ENCODE results near the gene TMEM37.
A peak's percentile ranks its signal among the peaks of the same experiment; 100 is the strongest.

TMEM37 gene

GRCh38 chr2:119419065-119419464 lies 12.6 kb upstream of the TMEM37 start:
- no peak for DNase-seq

- DNase-seq = no peak
These were observed 11.7 kb upstream of the TMEM37 start for GRCh38 chr2:119419803-119420508.

- DNase-seq = no peak
These were observed 10.3 kb upstream of the TMEM37 start for GRCh38 chr2:119421304-119421703.

GRCh38 chr2:119421741-119422140 lies 9.9 kb upstream of the TMEM37 start:
- DNase-seq = no peak

- DNase-seq = peak; percentile 84
These were observed 9.1 kb upstream of the TMEM37 start for GRCh38 chr2:119422360-119423107.

- no peak for DNase-seq
These were observed 8.6 kb upstream of the TMEM37 start for GRCh38 chr2:119423108-119423444.

GRCh38 chr2:119423811-119424210 lies 7.8 kb upstream of the TMEM37 start:
- peak; percentile 36 for DNase-seq

- DNase-seq = no peak
These were observed 7.2 kb upstream of the TMEM37 start for GRCh38 chr2:119424284-119425118.

- DNase-seq = no peak
These were observed 6.6 kb upstream of the TMEM37 start for GRCh38 chr2:119425119-119425405.

- DNase-seq = peak; percentile 33
These were observed 5.8 kb upstream of the TMEM37 start for GRCh38 chr2:119425620-119426395.

- DNase-seq = no peak
These were observed 5.3 kb upstream of the TMEM37 start for GRCh38 chr2:119426396-119426675.

- no peak for DNase-seq
These were observed 4.8 kb upstream of the TMEM37 start for GRCh38 chr2:119426801-119427395.

- no peak for DNase-seq
These were observed 3.9 kb upstream of the TMEM37 start for GRCh38 chr2:119427756-119428155.

- no peak for DNase-seq
These were observed 3.0 kb upstream of the TMEM37 start for GRCh38 chr2:119428488-119429224.

GRCh38 chr2:119429225-119429981 lies 2.3 kb upstream of the TMEM37 start:
- no peak for DNase-seq

- DNase-seq = no peak
These were observed 1.6 kb upstream of the TMEM37 start for GRCh38 chr2:119430023-119430498.

GRCh38 chr2:119431976-119432850 lies 559 bp downstream of the TMEM37 start:
- peak; percentile 7 for DNase-seq

- DNase-seq = no peak
These were observed 1.3 kb downstream of the TMEM37 start for GRCh38 chr2:119432851-119433522.

GRCh38 chr2:119433636-119434327 lies 2.1 kb downstream of the TMEM37 start:
- no peak for DNase-seq
